Calu3 (cell line): ENCODE results near the gene NT5DC2. TPM values are rescaled to one million over a fixed set of nuclear protein-coding genes. Genes with fewer than 3 reads are reported as not detected.

Experiments used
- BruUV-seq: library from RNA; stranded (reverse); fragments of 400-500 nt; replicated peaks from 2 replicates; lab custom pipeline; 2021; lab: Mats Ljungman, UMichigan
- CTCF ChIA-PET: fragments of 300-600 bp; sonication (Branson Sonifier 250); formaldehyde crosslinking; loops from one replicate; lab custom pipeline; 2022; ENCODE audit warnings: antibody characterized with exemption; lab: Charles Lee
- DNase-seq: peaks from one replicate; pipeline ENCODE4 v3.0.0; 2022
- H3K27ac Mint-ChIP-seq: one replicate; pipeline ENCODE4 v1.8.0; 2022; ENCODE audit warnings: mixed read lengths; ENCODE audit not compliant: unreplicated experiment
- H3K27me3 Mint-ChIP-seq: one replicate; pipeline ENCODE4 v1.8.0; 2022; ENCODE audit warnings: mixed read lengths; ENCODE audit not compliant: unreplicated experiment
- H3K36me3 Mint-ChIP-seq: one replicate; pipeline ENCODE4 v1.8.0; 2022; ENCODE audit warnings: mild to moderate bottlenecking, moderate library complexity, mixed read lengths; ENCODE audit not compliant: insufficient read depth, unreplicated experiment
- H3K4me1 Mint-ChIP-seq: one replicate; pipeline ENCODE4 v1.8.0; 2022; ENCODE audit warnings: mild to moderate bottlenecking, low read depth, mixed read lengths; ENCODE audit not compliant: unreplicated experiment
- H3K4me3 Mint-ChIP-seq: one replicate; pipeline ENCODE4 v1.8.0; 2022; ENCODE audit warnings: mild to moderate bottlenecking, low read depth, moderate library complexity, mixed read lengths; ENCODE audit not compliant: unreplicated experiment
- H3K9me3 Mint-ChIP-seq: one replicate; pipeline ENCODE4 v1.8.0; 2022; ENCODE audit warnings: low read depth, mixed read lengths; ENCODE audit not compliant: unreplicated experiment
- intact Hi-C: fragments of 100-400 bp; cut with micrococcal nuclease; formaldehyde crosslinking; loops from one replicate; pipeline ENCODE4 v1.10.0; 2022; ENCODE audit not compliant: unreplicated experiment
- total RNA-seq: library from RNA; stranded (reverse); gene quantifications from 2 replicates; pipeline ENCODE4 v1.2.3, GENCODE V29; 2022
- TF ChIP-seq, protein P1 (sequence below): fragments of 200-600 bp; IDR thresholded peaks from one replicate; pipeline ENCODE4 v1.8.0; 2022; ENCODE audit warnings: antibody characterized with exemption; ENCODE audit not compliant: unreplicated experiment

Gene NT5DC2
- total RNA-seq, 1 experiment from 2014 or later, result 146 TPM

DNA sequence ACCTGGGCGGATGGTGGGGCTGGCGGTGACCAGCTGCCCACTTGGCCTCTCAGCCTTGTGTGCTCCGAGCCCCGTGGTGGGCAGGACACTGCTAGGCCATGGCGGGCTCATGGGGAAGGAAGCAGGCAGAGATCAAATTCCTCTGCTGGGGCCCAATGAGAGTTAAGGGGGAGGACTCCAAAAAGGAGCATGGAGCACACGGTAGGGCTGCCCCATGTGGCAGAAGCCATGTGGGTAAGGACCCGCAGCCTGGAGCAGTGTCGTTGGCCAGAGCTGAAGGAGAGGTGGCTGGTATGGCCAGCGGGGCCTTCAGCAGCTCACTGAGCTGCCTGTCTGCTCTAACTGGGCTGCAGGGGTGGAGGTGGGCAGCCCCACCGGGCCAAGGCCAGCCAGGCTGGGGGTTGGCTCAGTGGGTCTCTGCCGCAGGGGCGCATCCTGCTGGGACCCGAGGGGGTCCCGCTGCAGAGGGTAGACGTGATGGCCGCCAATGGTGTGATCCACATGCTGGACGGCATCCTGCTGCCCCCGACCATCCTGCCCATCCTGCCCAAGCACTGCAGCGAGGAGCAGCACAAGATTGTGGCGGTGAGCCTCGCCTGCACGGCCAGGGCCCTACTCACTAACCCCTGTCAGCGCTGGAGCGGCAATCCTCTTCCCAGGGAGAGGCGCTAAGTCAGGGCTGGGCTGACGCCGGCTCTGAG lies 27.2 kb downstream of the NT5DC2 start:
- Mint-ChIP-seq H3K9me3 (no peaks in the 10 kb centered on the region), H3K36me3 (peaks cover 6% of the 10 kb centered on the region), H3K27ac (no peak overlapping the region), H3K4me1 (peaks cover 24% of the 10 kb centered on the region), H3K4me3 (no peak overlapping the region), H3K27me3 (peaks cover 10% of the 10 kb centered on the region)
- no TSS peak for BruUV-seq
- CTCF ChIA-PET, result interaction anchor here (0.6 kb wide), 1 partner anchor 46 kb away, joined by 5 read pairs; no protein-coding TSS in a partner anchor
- TF ChIP-seq, protein P1, sequence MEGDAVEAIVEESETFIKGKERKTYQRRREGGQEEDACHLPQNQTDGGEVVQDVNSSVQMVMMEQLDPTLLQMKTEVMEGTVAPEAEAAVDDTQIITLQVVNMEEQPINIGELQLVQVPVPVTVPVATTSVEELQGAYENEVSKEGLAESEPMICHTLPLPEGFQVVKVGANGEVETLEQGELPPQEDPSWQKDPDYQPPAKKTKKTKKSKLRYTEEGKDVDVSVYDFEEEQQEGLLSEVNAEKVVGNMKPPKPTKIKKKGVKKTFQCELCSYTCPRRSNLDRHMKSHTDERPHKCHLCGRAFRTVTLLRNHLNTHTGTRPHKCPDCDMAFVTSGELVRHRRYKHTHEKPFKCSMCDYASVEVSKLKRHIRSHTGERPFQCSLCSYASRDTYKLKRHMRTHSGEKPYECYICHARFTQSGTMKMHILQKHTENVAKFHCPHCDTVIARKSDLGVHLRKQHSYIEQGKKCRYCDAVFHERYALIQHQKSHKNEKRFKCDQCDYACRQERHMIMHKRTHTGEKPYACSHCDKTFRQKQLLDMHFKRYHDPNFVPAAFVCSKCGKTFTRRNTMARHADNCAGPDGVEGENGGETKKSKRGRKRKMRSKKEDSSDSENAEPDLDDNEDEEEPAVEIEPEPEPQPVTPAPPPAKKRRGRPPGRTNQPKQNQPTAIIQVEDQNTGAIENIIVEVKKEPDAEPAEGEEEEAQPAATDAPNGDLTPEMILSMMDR, result no peak
- intact Hi-C loops, result no loop called here
- DNase-seq, result no peak

DNA sequence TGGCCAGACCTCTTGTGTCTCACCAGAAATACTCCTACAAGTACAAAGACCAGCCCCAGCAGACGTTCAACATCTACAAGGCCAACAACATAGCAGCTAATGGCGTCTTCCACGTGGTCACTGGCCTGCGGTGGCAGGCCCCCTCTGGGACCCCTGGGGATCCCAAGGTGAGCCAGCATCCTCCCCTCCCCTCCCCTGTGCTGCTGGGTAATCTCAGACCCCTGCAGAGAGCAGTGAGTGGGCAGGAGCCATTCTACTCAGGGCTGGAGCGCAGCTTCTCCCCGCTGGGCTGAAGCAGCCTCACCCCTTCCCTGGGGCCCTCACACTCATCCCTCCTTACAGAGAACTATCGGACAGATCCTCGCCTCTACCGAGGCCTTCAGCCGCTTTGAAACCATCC lies 28.7 kb downstream of the NT5DC2 start:
- CTCF ChIA-PET, result no interaction called here
- Mint-ChIP-seq H3K36me3 (peaks cover 6% of the 10 kb centered on the region), H3K27me3 (peaks cover 7% of the 10 kb centered on the region), H3K27ac (no peak overlapping the region), H3K4me1 (peaks cover 20% of the 10 kb centered on the region), H3K4me3 (no peak overlapping the region), H3K9me3 (no peaks in the 10 kb centered on the region)
- no peak for DNase-seq
- TF ChIP-seq, protein P1, result no peak
- intact Hi-C loops, result no loop called here
- no TSS peak for BruUV-seq

DNA sequence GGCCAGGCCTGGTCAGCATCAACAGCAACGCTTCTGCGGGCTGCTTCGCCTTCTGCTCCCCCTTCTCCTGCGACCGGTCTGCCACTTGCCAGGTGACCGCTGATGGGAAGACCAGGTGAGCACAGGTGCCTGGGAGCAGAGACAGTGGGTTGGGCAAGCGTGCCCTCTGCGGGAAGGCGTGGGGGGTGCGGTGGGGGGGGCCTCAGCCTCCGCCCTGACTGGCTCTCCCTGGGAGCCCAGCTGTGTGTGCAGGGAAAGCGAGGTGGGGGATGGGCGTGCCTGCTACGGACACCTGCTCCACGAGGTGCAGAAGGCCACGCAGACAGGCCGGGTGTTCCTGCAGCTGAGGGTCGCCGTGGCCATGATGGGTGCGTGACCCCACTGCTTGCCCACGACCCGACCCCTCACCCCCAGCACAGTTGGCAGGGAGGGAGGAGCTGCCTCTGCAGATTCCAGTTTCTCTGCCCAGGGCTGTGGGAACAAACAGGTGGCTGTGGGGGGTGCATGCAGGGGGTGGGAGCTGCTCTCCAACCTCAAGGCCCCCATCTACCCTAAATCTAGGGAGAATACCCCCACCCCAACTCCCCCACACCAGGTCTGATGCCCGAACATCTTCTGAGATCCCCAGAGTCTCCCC lies 29.8 kb downstream of the NT5DC2 start:
- DNase-seq, result no peak
- no peak overlapping the region for H3K4me3 Mint-ChIP-seq
- H3K4me1 Mint-ChIP-seq, result peaks cover 10% of the 10 kb centered on the region
- TF ChIP-seq, protein P1, result no peak
- peaks cover 6% of the 10 kb centered on the region for H3K36me3 Mint-ChIP-seq
- no peak overlapping the region for H3K27ac Mint-ChIP-seq
- intact Hi-C loops, result no loop called here
- H3K27me3 Mint-ChIP-seq, result peaks cover 11% of the 10 kb centered on the region
- CTCF ChIA-PET, result no interaction called here
- no TSS peak for BruUV-seq
- no peaks in the 10 kb centered on the region for H3K9me3 Mint-ChIP-seq

DNA sequence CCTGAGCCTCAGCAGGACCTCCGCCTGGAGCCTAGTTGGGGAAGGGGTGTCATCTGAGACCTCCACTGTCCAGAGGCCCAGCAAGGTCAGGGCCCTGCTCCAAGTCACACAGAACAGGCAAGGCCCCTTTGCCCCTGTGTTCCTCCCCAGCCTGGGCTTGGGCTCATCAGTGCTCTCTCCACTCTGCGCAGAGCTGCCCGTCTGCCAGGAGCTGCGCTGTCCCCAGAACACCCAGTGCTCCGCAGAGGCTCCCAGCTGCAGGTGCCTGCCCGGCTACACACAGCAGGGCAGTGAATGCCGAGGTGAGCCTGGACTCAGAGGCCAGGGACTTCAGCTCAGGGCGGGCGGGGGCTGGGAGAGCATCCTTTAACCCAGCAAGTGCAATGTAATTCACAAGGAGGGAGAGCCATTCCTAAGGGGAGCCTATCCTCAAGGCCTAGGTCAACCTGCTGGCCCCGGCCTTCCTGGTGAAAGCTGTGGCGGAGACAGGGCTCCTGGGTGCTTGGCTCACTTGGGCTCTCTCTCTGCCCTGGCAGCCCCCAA lies 30.8 kb downstream of the NT5DC2 start:
- Mint-ChIP-seq H3K27ac (no peak overlapping the region), H3K9me3 (no peaks in the 10 kb centered on the region), H3K27me3 (peaks cover 11% of the 10 kb centered on the region), H3K4me1 (peaks cover 10% of the 10 kb centered on the region), H3K36me3 (peaks cover 6% of the 10 kb centered on the region), H3K4me3 (no peak overlapping the region)
- intact Hi-C loops, result no loop called here
- no TSS peak for BruUV-seq
- CTCF ChIA-PET, result no interaction called here
- TF ChIP-seq, protein P1, result no peak
- DNase-seq, result no peak
